GM19238 (cell line): ENCODE results near the gene CRYBB2.
"Not testable (repeated sequence)": the region's sequence is repeated elsewhere in the genome, so short reads cannot be mapped to it uniquely, and the experiment has no call there.

ENCODE experiments used
- DNase-seq: peaks from one replicate; pipeline ENCODE4 v3.0.0; 2011; ENCODE audit warnings: low spot score; ENCODE audit not compliant: insufficient read length

CRYBB2 gene

DNA sequence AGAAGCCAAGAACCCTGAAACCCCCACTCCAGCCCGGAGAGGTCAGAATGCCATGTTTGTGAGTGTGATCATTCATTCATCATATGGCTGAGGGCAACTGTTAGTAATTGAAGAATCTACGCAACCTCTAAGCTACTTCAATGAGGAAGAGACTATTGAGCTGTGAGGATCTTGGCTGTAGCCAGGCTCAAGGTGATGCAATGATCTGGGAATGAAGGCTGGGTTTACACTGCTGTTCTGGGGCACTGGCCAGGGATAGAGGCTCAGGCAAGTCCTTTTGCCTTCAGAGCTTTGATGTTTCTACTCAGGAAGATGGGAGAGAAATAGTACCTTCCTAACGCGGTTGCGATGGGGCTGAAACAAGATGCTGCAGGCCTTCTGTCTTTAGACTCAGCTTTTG, 12.9 kb downstream of the CRYBB2 start:
- DNase-seq = no peak

GRCh38 chr22:25233706-25234105, 14.3 kb downstream of the CRYBB2 start:
- DNase-seq = not testable (repeated sequence)

DNA sequence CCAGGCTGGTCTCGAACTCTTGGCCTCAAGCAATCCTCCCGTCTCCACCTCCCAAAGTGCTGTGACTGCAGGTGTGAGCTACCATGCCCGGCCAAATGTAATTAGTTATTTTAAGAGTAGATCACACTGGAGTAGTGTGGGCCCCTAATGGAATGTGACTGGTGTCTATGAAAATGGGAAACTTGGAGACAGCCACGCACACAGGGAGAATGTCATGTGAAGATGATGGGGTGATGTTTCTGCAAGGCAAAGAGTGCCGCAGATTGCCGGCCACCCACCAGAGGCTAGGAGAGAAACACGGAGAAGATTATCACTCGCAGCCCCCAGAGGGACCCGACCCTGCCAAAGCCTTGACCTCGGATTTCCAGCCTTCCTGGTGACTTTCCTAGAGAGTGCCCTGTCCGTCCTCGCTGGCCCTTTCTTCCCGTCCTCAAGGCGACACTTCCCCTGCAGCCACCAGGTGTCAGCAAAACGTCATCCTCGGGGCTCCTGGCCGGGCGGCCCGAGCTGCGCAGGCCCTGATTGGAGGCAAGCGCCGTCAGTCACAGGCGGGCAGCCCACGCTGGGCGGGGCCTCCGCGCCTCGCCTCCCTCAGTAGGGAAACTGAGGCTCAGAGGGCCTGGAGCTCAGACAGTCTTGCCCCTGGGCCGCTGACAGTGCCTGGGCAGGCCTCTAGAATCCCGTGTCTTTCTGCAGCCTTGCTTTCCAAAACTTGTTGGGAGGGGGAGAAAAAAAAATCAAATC, 16.3 kb downstream of the CRYBB2 start:
- DNase-seq = peak; percentile 95

GRCh38 chr22:25236417-25236816, 17.0 kb downstream of the CRYBB2 start:
- DNase-seq = no peak

DNA sequence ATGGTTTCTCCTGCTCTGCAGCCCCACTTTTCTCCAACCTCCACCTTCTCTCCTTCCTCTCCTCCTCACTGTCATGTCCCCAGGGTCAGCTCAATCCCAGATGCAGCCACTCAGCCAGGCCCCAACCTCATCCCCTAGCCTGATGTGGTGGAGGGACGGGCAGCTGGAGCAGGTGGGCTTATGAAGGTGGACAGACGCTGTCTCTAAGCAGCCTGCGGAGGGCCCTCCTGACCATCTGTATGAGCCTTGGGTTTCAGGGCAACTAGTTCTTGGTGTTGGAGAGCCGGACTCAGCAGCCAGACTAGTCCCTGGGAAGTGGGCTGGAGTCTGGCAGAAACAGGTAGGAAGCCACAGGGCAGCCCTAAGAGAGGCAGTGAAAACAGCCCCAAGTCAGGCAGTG, 18.1 kb downstream of the CRYBB2 start:
- no peak for DNase-seq

DNA sequence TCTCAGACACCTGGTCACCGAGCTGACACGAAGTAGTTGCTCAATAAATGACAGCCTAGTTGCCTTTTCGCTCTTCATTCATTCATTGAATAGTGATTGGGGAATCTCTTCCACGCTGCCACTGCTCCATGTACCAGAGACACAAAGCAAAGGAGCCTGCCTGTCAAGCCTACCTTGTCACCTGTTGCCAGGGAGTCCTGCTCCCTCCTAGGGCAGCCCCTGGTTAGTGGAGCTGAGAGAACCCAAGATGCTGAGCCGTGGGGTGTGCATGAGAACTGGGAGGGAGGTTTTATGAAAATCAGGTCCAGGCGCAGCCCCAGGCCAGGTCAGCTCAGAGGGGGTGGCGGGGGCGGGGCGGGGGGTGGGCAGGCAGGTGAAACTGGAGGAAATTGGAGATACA, 18.6 kb downstream of the CRYBB2 start:
- DNase-seq = not testable (repeated sequence)

GRCh38 chr22:25255169-25255568, 35.7 kb downstream of the CRYBB2 start:
- DNase-seq = not testable (repeated sequence)

DNA sequence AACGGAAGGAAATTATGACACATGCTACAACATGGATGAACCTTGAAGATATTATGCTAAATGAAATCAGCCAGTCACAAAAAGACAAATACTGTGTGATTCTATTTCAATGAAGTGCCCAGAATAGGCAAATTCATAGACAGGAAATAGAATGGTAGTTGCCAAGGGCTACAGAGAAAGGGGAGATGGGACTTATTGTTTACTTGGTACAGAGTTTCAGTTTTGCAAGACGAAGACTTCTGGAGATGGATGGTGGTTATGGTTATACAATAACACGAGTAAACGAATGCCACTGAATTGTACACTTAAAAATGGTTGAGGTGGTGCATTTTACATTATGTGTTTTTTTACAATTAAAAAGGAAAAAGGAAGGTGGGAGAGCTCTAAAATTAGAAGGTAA, 48.1 kb downstream of the CRYBB2 start:
- DNase-seq = not testable (repeated sequence)

DNA sequence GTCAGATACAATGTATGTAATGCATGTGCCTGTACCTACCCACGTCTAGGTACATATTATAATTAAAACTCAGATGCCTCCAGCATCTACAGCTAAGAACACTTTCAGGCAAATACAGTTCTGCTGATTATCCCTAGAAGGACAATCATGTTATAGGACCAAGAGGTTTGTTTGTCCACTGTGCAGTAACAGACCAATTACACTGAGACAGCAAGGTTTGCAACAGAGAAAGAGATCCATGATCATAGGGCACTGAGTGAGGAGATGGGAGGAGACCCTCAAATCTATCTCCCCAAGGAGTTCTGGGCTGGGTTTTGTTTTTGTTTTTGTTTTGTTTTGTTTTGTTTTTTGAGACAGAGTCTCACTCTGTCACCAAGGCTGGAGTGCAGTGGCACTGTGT, 49.5 kb downstream of the CRYBB2 start:
- DNase-seq = not testable (repeated sequence)

- DNase-seq = not testable (repeated sequence)
Measured at GRCh38 chr22:25270061-25270460, 50.6 kb downstream of the CRYBB2 start.

- not testable (repeated sequence) for DNase-seq
Measured at GRCh38 chr22:25273231-25273630, 53.8 kb downstream of the CRYBB2 start.

- DNase-seq = not testable (repeated sequence)
Measured at GRCh38 chr22:25273928-25274327, 54.5 kb downstream of the CRYBB2 start.

DNA sequence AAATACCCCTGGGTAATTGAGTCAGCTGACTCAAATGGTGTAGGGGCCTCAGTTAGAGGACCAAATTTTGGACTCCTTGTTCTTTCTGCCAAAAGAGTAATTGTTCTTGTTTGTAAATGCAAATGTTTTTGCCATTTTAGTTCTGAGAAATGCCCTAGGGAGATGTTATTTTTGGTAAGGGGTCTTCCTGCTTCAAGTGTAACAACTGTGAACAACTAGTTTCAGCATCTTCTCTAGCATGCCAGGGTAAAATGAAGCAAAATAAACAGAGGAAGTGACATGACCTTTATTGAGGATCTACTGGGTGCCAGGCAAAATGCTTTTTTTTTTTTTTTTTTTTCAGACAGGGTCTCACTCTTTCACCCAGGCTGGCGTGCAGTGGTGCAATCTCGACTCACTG, 60.7 kb downstream of the CRYBB2 start:
- DNase-seq = not testable (repeated sequence)
